ENCODE measurements around the gene GBF1.

GBF1 gene

DNA sequence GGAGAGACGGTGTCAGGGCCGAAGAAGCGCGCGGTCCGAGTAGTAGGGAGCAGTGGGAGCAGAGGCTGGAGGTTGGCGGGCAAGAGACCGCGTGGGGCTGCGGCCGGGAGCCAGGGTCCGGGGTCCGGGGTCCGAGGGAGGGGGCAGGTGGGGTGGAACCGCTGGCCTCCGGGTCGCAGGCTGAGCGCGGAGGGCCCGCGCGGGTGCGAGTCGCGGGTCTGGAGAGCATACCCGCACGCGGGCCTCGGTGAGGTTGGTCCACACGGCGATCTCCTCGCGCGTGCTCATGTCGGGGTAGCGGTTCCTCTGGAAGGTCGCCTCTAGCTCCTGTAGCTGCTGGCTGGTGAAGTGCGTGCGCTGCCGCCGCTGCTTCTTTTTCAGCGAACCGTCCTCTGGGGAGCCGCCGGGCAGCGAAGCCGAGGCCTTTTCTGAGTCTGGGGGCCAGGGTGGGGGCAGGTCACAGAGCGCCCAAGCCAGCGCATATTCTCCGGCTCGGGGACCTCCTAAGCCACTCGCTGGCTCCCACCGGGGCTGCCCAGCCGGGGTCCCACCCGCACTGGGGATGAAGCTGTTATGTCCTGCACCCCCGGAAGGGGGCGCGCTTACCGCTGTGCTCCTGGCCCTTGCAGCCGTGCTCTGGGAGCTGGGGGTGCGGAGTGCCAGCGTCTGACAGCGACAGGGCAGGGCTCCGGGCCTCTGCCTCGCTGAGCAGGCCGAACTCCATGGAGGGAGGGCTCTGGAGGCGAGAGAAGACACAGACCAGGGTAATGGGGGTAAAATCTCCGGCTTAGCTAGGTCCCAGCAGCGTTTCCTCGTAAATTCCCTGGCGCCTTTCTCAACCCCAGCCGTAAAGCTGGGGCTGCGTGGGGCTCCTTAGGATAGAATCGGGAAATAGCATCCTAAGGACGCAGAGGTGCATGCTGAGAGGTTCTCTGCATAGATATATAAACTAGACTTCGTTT is 13.7 kb upstream of the GBF1 start:
- DNase-seq, result peak; percentile 68 to 85 (median 74)

- no peak for DNase-seq
These were observed 11.3 kb upstream of the GBF1 start for GRCh38 chr10:102233997-102234396.

DNA sequence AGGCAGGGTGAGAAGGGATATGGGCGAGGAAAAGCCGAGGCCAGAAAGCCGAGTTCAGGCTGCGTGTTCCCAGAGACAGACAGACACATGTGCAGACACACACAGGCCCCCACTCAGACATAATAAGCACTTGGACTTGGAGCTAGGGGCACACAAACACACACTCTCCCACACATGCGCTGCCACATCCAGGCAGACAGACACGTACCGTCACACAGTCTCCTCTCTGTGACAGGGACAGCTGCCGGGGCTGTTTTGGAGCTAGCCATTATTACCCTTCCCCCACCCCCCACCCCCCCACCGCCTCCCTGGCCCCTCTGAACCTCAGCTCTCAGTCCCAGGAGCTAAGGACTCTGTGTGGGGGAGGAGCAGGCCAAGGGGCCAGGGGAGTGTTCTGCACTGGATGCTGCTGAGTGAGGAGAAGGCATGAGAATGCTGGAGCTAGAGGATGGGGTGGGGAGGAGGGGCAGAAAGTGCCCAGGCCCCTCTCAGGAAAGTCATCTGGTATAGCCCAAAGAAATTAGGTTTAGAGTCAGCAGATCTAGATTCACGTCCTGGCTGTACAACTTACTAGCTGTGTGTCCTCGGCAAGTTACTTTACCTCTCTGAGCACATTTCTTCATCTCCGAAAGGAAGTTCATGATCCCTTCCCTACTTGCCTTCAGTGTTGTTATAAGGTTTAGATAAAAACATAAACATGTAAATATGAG is 10.3 kb upstream of the GBF1 start:
- no peak for DNase-seq

DNA sequence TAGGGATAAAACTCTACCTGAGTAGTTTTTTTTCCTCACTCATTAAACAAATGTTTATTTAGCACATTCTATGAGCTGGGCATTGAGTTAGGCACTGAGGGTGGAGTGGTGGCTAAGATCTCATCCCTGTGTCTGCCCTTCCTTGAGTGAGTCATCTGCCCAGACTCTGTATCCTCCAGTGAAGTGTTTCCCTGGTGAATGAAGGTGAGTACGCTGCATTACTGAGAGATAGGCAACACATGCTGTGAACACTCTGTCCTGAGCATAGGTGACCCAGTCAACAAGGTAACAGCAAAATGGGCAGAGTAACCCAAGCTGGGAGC is 9.8 kb upstream of the GBF1 start:
- DNase-seq, result no peak

DNA sequence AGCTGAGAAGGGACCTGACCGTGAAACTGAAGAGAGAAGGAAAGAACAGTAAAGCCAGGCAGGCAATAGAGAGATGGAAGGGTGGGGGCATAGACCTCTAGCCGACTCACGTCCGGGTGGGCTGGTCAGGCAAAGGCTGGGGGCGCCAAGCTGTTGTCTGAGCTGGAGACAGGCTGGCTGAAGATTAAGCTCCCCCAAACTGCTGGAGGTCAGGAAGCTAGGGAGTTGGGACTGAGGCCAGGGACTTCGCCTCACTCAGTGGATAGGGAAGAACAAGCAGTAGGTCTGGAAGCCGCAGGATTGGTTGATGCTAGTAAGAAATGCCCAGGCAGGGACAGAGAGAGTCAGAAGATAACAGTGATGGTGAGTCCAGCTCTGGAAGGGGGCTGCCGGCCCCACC is 9.3 kb upstream of the GBF1 start:
- DNase-seq, result no peak

DNA sequence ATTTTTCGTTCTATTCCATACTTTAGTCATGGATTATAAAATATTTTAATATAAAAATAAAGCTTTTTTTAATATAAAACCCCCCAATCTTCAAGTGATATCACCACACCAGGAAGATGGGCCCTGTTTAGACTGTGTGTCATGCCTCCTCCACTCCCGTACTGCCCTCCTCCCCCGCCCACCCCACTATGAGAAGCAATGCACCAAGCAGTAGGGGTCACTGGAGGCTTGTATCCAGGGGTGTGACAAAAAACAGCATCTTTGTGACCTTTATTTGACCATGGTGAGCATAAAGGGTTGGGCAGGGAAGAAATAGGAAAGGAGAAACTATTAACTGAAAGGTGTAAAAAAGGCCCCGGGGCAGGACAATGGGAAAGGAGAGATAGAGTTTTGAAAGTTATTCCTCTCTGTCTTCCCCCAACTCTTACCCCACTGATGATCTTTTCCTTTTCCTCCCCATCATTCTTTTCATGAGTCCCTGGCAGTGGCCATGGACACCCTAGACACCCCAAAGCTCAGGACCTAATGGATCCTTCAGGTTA is 7.5 kb upstream of the GBF1 start:
- no peak for DNase-seq

DNA sequence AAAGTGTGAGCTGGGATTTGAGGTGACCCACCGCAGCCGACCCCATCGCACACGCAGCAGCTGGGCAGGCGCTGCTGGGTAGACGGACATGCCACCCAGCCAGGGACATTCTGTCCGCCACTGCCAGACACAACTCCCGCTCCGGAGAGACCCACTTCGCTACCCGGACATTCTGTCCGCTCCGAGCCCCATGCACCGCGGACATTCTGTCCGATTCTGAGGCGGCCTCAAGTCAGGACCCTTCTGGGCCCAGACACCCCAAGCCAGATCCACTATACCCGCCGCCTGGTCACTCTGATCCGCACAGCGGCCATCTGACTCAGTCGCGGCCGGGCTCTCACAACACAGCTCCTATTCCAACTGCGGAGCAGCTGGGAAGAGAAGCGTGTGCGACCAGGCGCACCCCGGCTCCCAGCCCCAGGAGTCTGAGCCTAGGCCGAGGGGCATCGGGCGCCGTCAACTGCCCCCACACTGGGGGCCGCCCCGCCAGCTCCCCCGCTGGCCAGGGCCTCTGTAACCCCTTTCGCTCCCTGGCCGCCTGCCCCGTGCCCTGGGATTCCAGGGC is 4.8 kb upstream of the GBF1 start:
- peak in 1 of 4 experiments; percentile 10 for DNase-seq

GRCh38 chr10:102241032-102241443 is 4.3 kb upstream of the GBF1 start:
- no peak for DNase-seq

DNA sequence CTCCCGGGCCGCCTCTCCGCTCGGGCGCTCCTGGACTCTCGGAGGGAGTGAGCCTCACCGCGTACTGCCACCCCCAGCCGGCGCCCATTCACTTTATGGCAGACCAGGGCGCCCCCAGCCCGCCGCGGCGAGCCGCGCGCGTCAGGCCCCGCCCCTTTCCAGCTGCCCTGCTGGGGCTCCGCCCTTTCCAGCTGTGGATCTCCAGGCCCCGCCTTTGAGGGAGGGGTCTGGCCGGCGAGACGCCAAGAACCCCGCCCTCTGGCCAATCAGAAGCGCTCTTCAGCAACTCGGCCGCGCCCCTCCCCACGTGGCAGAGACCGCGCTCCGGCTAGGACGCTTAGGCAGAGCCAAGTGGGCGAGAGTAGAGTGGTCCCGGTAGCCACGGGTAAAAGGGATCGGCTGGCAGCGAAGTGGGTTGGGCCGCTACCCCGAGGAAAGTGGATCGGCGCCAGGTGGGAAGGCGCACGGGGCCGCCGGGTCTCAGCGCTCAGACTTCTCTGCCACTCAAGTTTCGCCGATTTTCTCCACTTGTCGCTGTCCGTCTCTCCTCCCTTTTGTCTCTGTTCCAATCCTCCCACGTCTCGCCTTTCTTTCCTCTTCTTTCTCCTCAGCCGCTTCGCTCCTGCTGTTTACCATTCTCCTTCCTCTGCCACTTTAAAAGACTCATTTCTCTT is 3.8 kb upstream of the GBF1 start, which contains the start of gene PITX3:
Gene PITX3 (minus strand): TSS at position 69 of the 674 bp plus-strand sequence. CDS start 9,432 bp downstream, outside the sequence.
- peak; percentile 95 to 97 (median 96) for DNase-seq

- DNase-seq, result no peak
These were observed 3.2 kb upstream of the GBF1 start for GRCh38 chr10:102242118-102242485.

GRCh38 chr10:102243309-102243708 is 2.0 kb upstream of the GBF1 start:
- DNase-seq, result no peak

GRCh38 chr10:102245932-102246251 is 560 bp downstream of the GBF1 start:
- DNase-seq, result no peak

GRCh38 chr10:102246261-102246660 is 929 bp downstream of the GBF1 start:
- DNase-seq, result peak in 3 of 4 experiments; percentile 30 to 36 (median 33)

DNA sequence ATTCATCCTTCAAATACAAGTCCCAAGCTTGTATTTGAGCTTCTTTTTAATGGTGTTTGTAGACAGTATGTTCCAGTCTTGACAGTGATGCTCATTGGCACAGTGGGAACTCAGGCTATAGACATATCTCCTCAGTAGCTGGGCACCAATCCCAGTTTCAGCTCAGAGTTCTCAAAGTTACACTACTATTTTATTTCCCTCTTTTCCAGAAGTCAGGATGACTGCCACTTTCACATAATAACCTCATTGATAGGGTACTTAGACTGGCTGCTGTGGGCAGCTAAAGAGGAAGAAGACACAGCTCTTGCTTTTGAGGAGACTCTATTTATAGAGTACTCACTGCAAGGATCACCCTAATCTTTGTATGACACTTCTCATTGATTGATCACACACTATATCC is 2.4 kb downstream of the GBF1 start:
- DNase-seq, result peak in 3 of 4 experiments; percentile 45 to 62 (median 57)

DNA sequence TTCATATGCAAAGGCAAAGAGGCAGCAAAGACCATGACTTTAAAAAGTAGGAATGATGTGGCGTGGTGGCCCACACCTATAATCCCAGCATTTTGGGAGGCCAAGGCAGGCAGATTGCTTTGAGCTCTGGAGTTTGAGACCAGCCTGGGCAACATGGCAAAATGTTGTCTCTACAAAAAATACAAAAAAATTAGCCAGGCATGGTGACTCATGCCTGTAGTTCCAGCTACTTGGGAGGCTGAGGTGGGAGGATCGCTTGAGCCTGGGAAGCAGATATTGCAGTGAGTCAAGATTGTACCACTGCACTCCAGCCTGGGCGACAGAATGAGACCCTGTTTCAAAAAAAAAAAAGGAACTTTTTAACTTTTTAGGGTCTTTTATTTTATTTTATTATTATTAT is 7.2 kb downstream of the GBF1 start:
- DNase-seq, result peak in 2 of 4 experiments; percentile 10 to 12

GRCh38 chr10:102254426-102254825 is 9.1 kb downstream of the GBF1 start:
- no peak for DNase-seq

GRCh38 chr10:102255404-102255803 is 10.1 kb downstream of the GBF1 start:
- DNase-seq, result no peak

GRCh38 chr10:102261196-102261595 is 15.9 kb downstream of the GBF1 start:
- no peak for DNase-seq

DNA sequence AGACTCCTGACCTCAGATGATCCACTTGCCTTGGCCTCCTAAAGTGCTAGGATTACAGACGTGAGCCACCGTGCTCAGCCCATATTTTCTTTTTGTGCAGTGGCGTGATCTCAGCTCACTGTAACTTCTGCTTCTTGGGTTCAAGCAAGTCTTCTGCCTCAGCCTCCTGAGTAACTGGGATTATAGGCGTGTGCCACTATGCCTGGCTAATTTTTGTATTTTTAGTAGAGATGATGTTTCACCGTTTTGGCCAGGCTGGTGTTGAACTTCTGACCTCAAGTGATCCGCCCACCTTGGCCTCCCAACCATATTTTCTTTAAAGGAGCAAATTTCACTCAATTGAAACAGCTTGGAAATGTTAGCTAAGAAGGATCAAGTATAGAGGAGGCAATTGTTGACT is 16.5 kb downstream of the GBF1 start:
- no peak for DNase-seq

DNA sequence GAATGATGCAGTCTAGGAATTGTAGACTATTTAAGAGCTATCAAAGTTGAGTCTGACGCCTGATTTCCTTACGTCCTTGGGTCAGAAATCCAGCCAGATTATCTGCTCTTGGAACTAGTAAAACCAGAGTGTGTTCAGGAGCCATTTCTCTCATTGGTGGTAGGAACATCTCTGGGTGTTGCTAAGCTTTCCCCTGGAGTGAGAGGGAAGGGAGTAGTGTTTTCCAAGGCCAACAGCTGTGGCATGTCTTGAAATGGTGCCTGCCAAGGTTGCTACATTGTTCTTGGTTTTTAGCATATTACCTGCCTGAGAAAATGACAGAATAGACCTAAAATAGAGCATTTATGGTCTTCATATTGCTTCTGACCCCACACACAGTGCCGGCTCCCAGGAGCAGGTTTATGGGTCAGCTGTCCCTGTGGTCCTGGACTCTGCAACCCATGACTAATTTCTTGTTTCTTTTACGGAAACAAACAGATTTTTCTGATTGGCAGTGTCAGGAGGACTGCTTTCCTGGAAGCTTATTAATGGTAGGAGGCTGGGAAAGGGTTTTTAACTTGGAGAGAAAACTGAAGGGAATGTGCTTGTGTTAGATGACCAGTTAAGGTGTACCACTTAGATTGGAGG is 17.5 kb downstream of the GBF1 start:
- DNase-seq, result no peak

DNA sequence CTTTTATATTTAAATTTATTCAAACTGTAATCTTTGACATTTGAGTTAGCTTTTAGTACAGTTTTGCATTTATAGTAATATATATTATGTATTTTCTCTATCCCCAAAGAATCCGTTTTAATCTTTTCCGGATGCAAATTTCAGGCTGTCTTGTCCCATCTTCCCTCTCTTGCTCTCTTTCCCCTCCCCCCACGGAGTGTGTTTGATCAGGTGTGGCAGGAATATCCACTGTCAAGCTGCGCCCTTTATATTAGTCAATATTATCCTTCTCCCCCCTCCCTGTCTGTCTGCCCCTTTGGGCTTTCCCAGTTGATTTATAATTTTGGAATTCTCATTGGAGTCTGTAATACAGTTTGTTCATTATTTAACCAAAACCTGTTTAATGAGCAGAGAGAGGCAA is 19.0 kb downstream of the GBF1 start:
- DNase-seq, result no peak

DNA sequence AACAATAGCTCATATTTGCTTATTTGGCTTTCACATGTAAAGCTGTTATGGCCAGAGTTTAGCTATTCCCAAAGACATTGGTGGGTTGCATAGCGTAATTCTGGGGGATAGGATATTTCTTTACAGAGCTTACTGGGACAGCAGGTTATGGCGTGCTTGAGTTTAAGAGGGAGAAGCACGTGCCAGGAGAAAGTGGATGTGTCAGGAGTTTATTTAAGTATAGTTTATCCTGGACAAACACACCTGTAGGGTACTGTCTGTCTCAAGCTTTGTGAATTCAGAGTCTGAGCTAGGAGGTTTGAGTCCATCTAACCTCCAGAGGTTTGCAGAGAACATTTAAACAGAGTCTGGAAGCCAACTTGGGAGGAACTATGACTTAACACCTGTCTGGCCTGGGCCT is 21.3 kb downstream of the GBF1 start:
- no peak for DNase-seq

All from suppressor macrophage (primary cell).